Neutrophil (primary cell): ENCODE data around the gene RPS6KB2.

Source experiments
- H3K27ac ChIP-seq: fragments of 200-600 bp; sonication (generic); 2 replicates; pipeline ENCODE4 v1.5.1; 2016; ENCODE audit warnings: mild to moderate bottlenecking, moderate library complexity
- H3K27me3 ChIP-seq: fragments of 200-600 bp; sonication (generic); 2 replicates; pipeline ENCODE4 v1.6.0; 2016; ENCODE audit warnings: mild to moderate bottlenecking
- H3K36me3 ChIP-seq: fragments of 200-600 bp; sonication (generic); 2 replicates; pipeline ENCODE4 v1.5.1; 2017
- H3K4me1 ChIP-seq, 2 experiments: fragments of 200-600 bp in 1 of 2; sonication (generic) in 1 of 2; 1 replicate in 1 of 2; 2 replicates in 1 of 2; pipeline versions ENCODE4 v1.5.1 to v1.6.1; 2013 to 2016; ENCODE audit warnings: low read depth in 1 of 2, low read length in 1 of 2, mild to moderate bottlenecking in 1 of 2, moderate library complexity in 1 of 2; ENCODE audit not compliant: control insufficient read depth in 1 of 2, insufficient read depth in 1 of 2
- H3K4me3 ChIP-seq, 2 experiments: fragments of 200-600 bp in 1 of 2; sonication (generic) in 1 of 2; 1 replicate in 1 of 2; 2 replicates in 1 of 2; pipeline ENCODE4 v1.5.1; 2013 to 2016; ENCODE audit warnings: low read depth in 1 of 2, low read length in 1 of 2, mild to moderate bottlenecking in 1 of 2, moderate library complexity in 1 of 2
- H3K9me3 ChIP-seq: fragments of 200-600 bp; sonication (generic); 2 replicates; pipeline ENCODE4 v1.5.1; 2016
- CTCF ChIP-seq: fragments of 200-600 bp; sonication (generic); IDR thresholded peaks from 2 replicates; pipeline ENCODE4 v1.5.1; 2016; ENCODE audit warnings: antibody characterized with exemption

RPS6KB2 gene

GRCh38 chr11:67453816-67454732 lies 25.8 kb downstream of the RPS6KB2 start:
- H3K27ac ChIP-seq: no peak overlapping the region
- TF ChIP-seq CTCF: no peak
- H3K4me3 ChIP-seq: no peak overlapping the region
- peaks cover 0 to 5% of the 10 kb centered on the region in 2 experiments for H3K4me1 ChIP-seq
- no peaks in the 10 kb centered on the region for H3K36me3 ChIP-seq
- H3K27me3 ChIP-seq: no peaks in the 10 kb centered on the region
- H3K9me3 ChIP-seq: no peaks in the 10 kb centered on the region

DNA sequence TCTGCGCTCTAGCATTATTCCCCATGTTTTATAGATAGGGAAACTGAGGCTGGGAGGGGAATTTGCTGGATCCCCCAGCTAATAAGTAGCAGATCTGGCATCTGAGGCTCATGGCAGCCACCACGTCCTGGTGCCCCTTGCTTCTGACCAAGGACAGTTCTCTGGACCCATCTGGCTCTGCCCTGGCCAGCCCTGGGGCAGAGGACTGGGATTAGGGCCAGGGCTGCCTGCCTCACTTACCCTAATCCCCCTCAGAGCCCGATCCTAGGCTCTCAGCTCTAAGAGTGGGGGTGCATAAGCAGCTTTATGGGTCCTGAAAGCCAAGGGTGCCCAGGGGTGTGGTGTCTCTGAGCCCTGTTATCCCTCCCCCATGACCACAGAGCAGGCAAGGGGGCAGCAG lies 26.8 kb downstream of the RPS6KB2 start, which contains the start of gene CABP4:
TSS of gene CABP4 (plus strand) at position 301 of the 400 bp plus-strand sequence. CDS start at position 371, 70 bp downstream.
- H3K27ac ChIP-seq: no peak within 1 kb of the TSS
- H3K4me3 ChIP-seq: no peak within 1 kb of the TSS
- no peaks in the 10 kb centered on the region for H3K9me3 ChIP-seq
- no peaks in the 10 kb centered on the region for H3K27me3 ChIP-seq
- no peaks in the 10 kb centered on the region for H3K4me1 ChIP-seq
- no peaks in the 10 kb centered on the region for H3K36me3 ChIP-seq
- no peak for TF ChIP-seq CTCF

GRCh38 chr11:67456068-67456705 lies 27.9 kb downstream of the RPS6KB2 start:
- Histone ChIP-seq H3K9me3 (no peaks in the 10 kb centered on the region), H3K27me3 (no peaks in the 10 kb centered on the region), H3K36me3 (no peaks in the 10 kb centered on the region), H3K4me1 (no peaks in the 10 kb centered on the region), H3K4me3 (no peak overlapping the region), H3K27ac (no peak overlapping the region)
- TF ChIP-seq CTCF: no peak

DNA sequence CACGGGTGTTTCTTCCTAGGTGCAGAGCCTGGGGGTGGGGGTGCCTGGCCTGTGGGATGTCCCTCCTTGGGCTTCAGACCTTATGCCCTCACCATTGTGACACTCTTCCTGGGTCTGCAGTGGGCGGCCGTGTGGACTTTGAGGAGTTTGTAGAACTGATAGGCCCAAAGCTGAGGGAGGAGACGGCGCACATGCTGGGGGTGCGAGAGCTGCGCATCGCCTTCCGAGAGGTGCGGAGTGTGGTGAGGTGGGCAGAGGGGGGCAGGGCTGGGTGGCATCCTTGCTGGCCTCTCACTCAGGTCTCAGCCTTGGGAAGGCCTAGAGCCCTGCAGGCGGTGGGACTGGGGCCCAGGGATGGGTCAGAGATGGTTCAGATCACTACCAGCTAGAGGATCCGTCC lies 29.2 kb downstream of the RPS6KB2 start:
- H3K9me3 ChIP-seq: no peaks in the 10 kb centered on the region
- H3K27me3 ChIP-seq: no peaks in the 10 kb centered on the region
- no peak for TF ChIP-seq CTCF
- no peaks in the 10 kb centered on the region for H3K36me3 ChIP-seq
- H3K4me1 ChIP-seq: no peaks in the 10 kb centered on the region
- H3K27ac ChIP-seq: no peak overlapping the region
- no peak overlapping the region for H3K4me3 ChIP-seq

DNA sequence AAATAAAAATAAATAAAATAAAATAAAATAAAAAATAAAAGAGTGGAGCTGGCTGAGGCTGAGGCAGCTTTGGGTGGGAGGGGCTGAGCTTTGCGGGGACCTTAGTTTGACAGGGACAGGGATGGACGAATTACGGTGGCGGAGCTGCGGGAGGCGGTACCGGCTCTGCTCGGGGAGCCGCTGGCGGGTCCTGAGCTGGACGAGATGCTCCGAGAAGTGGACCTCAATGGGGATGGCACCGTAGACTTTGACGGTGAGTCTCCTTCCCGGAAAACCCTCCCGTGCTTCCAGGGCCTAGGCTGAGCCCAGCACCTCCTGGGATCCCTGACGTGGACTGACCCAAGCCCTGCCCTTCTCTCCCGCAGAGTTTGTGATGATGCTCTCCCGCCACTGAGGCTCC lies 30.0 kb downstream of the RPS6KB2 start:
- TF ChIP-seq CTCF: no peak
- Histone ChIP-seq H3K27ac (no peak overlapping the region), H3K9me3 (no peaks in the 10 kb centered on the region), H3K27me3 (no peaks in the 10 kb centered on the region), H3K4me3 (no peak overlapping the region), H3K36me3 (no peaks in the 10 kb centered on the region), H3K4me1 (no peaks in the 10 kb centered on the region)
